ENCODE results near the gene HASPIN.
"Not testable (repeated sequence)": the region's sequence is repeated elsewhere in the genome, so short reads cannot be mapped to it uniquely, and the experiment has no call there.

The HASPIN gene

DNA sequence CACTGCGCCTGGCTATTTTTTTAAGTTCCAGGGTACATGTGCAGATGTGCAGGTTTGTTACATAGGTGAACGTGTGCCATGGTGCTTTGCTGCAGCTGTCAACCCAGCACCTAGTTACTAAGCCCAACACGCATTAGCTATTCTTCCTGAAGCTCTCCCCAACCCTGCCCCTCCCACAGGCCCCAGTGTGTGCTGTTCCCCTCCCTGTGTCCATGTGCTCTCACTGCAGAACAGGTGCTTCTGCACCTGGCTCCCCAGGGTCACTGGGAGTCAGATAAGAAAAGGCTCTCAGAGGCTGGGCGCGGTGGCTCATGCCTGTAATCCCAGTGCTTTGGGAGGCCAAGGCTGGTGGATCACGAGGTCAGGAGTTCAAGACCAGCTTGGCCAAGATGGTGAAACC lies 6.2 kb downstream of the HASPIN start:
- no peak for DNase-seq (ENCODE audit: low read depth, low spot score)
- no peak overlapping the region for H3K4me3 ChIP-seq (ENCODE audit: low read depth, low read length)
- POLR2A ChIA-PET: no interaction called here
- TF ChIP-seq, protein P1, sequence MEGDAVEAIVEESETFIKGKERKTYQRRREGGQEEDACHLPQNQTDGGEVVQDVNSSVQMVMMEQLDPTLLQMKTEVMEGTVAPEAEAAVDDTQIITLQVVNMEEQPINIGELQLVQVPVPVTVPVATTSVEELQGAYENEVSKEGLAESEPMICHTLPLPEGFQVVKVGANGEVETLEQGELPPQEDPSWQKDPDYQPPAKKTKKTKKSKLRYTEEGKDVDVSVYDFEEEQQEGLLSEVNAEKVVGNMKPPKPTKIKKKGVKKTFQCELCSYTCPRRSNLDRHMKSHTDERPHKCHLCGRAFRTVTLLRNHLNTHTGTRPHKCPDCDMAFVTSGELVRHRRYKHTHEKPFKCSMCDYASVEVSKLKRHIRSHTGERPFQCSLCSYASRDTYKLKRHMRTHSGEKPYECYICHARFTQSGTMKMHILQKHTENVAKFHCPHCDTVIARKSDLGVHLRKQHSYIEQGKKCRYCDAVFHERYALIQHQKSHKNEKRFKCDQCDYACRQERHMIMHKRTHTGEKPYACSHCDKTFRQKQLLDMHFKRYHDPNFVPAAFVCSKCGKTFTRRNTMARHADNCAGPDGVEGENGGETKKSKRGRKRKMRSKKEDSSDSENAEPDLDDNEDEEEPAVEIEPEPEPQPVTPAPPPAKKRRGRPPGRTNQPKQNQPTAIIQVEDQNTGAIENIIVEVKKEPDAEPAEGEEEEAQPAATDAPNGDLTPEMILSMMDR (IDR thresholded peaks at IDR 0.05; ENCODE audit: insufficient read depth, low read length, missing control alignments): no peak
- CTCF ChIA-PET: interaction anchor here (1.5 to 12.9 kb wide), 2 partner anchors 8 to 95 kb away, joined by 4 to 500 read pairs; no protein-coding TSS in a partner anchor

DNA sequence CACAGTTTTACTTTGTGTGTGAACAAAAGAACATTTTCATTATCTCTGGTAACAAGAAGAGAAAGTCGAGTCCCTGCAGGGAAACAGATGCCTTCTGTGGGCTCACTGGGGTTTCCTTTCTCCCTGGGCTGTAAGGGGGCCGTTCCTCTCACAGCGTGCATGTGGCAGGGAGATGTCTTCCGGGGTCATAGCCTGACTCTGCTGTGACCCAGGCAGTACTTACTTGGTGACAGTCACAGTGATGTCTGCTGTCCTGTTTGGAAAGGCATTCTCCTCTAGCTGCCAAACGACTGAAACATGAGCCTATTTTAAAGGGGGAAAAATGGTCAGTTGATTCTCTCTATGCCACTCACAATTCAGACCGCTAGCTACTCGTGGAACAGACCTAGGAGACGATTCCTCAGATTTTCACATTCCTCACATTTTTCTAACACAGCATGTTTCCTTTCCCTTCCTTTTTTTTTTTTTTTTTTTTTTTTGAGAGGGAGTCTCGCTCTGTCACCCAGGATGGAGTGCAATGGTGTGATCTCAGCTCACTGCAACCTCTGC lies 7.3 kb downstream of the HASPIN start:
- H3K4me3 ChIP-seq (ENCODE audit: low read depth, low read length): no peak overlapping the region
- ChIA-PET POLR2A (interaction anchor here (0.6 kb wide), 1 partner anchor 30 kb away, joined by 3 read pairs; no protein-coding TSS in a partner anchor), CTCF (interaction anchor here (0.9 to 12.9 kb wide), 5 partner anchors 8 to 114 kb away, joined by 3 to 500 read pairs (median 5); partner anchors contain the start of gene NCBP3)
- DNase-seq (ENCODE audit: low read depth, low spot score): no peak
- TF ChIP-seq, protein P1 (IDR thresholded peaks at IDR 0.05; ENCODE audit: insufficient read depth, low read length, missing control alignments): no peak

DNA sequence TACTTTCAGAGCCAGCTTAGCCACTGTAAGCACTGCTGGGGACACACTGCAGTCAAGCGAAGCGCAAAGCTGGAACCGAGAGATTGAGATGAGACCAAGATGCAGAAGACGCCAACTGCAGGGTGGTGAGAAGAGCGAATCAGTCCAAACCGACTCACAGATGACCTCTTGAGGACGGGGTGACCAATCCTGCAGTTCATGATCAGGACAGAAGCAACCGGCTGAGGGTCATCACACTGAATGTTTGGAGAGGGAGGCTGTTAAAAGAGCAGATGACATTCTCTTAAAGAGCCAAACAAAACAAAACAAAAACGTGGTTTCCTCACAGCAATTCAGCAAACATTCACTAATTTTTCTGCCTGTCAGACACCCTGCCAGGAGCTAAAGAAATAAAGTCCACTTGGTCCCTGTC lies 8.5 kb downstream of the HASPIN start:
- ChIA-PET CTCF (interaction anchor here (1.1 to 12.9 kb wide), 7 partner anchors 12 to 113 kb away, joined by 3 to 500 read pairs (median 88); partner anchors contain the start of genes HASPIN and NCBP3), POLR2A (no interaction called here)
- H3K4me3 ChIP-seq (ENCODE audit: low read depth, low read length): no peak overlapping the region
- TF ChIP-seq, protein P1 (IDR thresholded peaks at IDR 0.05; ENCODE audit: insufficient read depth, low read length, missing control alignments): no peak
- DNase-seq (ENCODE audit: low read depth, low spot score): no peak

DNA sequence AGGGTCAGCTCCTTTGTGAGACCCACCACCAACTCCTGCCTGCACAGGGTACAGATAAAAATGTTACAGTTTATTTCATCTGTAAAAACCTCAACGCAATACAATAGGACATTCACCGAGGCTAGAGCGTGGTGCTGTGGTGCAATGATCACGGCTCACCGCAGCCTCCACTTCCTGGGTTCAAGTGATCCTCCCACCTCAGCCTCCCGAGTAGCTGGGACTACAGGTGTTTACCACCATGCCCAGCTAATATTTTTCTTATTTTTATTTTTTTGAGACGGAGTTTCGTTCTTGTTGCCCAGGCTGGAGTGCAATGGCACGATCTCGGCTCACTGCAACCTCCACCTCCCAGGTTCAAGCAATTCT lies 11.2 kb downstream of the HASPIN start:
- H3K4me3 ChIP-seq (ENCODE audit: low read depth, low read length); POLR2A ChIA-PET; DNase-seq (ENCODE audit: low read depth, low spot score): not testable (repeated sequence)
- CTCF ChIA-PET: interaction anchor here (0.8 to 12.9 kb wide), 29 partner anchors 8 to 343 kb away, joined by 3 to 500 read pairs (median 4); partner anchors contain the start of genes HASPIN and NCBP3

DNA sequence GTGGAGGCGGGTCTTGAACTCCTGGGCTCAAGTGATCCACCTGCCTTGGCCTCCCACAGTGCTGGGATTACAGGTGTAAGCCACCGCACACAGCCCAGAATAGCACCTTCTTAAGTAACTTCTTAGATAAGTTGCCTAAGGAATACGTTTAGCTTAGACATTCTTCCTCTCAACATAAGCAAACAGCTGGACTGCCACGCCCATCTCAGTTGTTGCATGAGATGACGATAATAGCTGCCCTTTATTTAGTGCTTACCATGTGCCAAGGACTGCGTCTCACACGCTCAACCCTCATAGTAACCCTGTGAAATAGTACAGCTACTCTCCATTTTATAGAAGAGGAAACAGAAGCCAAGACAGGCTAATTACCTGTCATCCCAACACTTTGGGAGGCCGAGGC lies 11.8 kb downstream of the HASPIN start:
- H3K4me3 ChIP-seq (ENCODE audit: low read depth, low read length): no peak overlapping the region
- POLR2A ChIA-PET: no interaction called here
- CTCF ChIA-PET: interaction anchor here (0.8 to 12.9 kb wide), 20 partner anchors 9 to 342 kb away, joined by 3 to 500 read pairs (median 12); partner anchors contain the start of genes HASPIN and NCBP3
- TF ChIP-seq, protein P1 (IDR thresholded peaks at IDR 0.05; ENCODE audit: insufficient read depth, low read length, missing control alignments): no peak
- DNase-seq (ENCODE audit: low read depth, low spot score): no peak

DNA sequence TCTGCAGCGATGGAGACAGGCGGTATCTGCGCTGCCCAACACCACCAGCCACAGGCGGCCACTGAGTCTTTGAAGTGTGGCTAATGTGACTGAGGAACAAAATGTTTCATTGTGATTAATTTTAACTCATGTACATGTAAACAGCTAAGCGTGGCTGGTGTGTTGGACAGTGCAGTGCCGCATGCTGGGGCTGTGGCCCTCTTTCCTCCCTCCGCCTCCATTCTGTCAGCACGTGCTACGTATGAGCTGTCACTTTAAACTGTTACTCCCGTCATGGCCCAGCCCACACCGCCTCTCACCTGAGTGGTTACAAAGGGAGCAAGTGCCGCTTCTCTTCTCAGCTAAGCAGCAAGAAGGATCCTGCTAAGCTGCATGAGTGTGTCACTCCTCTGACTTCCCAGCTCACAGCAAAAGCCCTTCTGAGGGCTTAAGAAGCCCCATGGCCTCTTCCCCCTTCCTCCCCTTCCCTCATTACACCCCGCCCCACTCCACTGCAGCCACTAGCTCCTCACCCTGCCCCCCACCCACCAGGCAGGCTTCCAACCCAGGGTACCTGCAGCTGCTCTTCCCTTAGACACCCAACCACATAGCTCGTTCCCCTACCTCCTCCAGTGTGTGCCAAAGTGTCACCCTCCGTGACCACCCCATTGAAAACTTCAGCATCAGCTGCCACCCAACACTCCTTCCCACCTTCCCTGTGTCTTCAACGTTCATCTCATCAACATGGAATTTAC lies 15.0 kb downstream of the HASPIN start:
- CTCF ChIA-PET: interaction anchor here (0.7 to 12.9 kb wide), 25 partner anchors 9 to 268 kb away, joined by 3 to 500 read pairs (median 10); partner anchors contain the start of genes HASPIN, ITGAE, NCBP3 and P2RX1
- H3K4me3 ChIP-seq (ENCODE audit: low read depth, low read length): no peak overlapping the region
- POLR2A ChIA-PET: no interaction called here
- TF ChIP-seq, protein P1 (IDR thresholded peaks at IDR 0.05; ENCODE audit: insufficient read depth, low read length, missing control alignments): no peak
- DNase-seq (ENCODE audit: low read depth, low spot score): no peak
